Measurements from ENCODE around the gene TMSB10. TPM values are rescaled to one million over a fixed set of nuclear protein-coding genes. Genes with fewer than 3 reads are reported as not detected.

Gene TMSB10
- polyA plus RNA-seq, 1 donor (not counting 4 experiments of a cell fraction or from before 2014, with no cell fraction given), result 3,595 TPM

DNA sequence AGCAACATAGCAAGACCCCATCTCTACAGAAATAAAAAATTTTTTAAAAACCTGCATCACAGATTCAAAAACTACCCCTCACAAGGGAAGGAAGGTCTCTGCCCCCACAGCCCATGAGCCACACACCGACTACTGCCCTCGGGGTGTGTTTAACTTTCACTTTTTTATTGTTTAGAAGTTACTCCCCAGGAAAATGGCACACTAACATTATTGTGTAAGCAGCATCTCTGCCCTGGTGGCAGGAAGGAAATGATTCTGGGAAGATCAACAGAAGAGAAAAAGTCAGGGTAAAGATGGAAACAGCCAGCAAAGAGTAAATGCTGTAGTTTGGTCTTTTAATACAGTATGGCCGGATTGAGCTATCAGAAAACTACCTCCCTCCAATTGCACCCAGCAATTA, 46.5 kb upstream of the TMSB10 start:
- TF ChIP-seq EZH2 (IDR thresholded peaks at IDR 0.05; ENCODE audit: low read length), result no peak
- TF ChIP-seq, protein P1, sequence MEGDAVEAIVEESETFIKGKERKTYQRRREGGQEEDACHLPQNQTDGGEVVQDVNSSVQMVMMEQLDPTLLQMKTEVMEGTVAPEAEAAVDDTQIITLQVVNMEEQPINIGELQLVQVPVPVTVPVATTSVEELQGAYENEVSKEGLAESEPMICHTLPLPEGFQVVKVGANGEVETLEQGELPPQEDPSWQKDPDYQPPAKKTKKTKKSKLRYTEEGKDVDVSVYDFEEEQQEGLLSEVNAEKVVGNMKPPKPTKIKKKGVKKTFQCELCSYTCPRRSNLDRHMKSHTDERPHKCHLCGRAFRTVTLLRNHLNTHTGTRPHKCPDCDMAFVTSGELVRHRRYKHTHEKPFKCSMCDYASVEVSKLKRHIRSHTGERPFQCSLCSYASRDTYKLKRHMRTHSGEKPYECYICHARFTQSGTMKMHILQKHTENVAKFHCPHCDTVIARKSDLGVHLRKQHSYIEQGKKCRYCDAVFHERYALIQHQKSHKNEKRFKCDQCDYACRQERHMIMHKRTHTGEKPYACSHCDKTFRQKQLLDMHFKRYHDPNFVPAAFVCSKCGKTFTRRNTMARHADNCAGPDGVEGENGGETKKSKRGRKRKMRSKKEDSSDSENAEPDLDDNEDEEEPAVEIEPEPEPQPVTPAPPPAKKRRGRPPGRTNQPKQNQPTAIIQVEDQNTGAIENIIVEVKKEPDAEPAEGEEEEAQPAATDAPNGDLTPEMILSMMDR (optimal IDR thresholded peaks at IDR 0.05 in 1 of 3, IDR thresholded peaks at IDR 0.05 in 1 of 3, conservative IDR thresholded peaks at IDR 0.05 in 1 of 3; ENCODE audit: extremely low read depth in 1 of 3, insufficient read depth in 2 of 3, low read length in 3 of 3), result no peak
- H3K27ac ChIP-seq (ENCODE audit: control insufficient read depth, insufficient read depth, low read length), result no peak overlapping the region
- H3K79me2 ChIP-seq (ENCODE audit: control insufficient read depth, insufficient read depth, low read length), result no peaks in the 10 kb centered on the region
- no peak overlapping the region for H3K4me2 ChIP-seq (ENCODE audit: control insufficient read depth, extremely low read depth, insufficient read depth, low read depth, low read length)
- no peaks in the 10 kb centered on the region for H3K9me1 ChIP-seq (ENCODE audit: control insufficient read depth, extremely low read depth, insufficient read depth, low read length)
- dilution Hi-C loops (cut with MboI; ENCODE audit: extremely low pct_ligation_motif_present, low sequenced_read_pairs), result no loop called here
- no peak overlapping the region for H2AFZ ChIP-seq (ENCODE audit: control insufficient read depth, low read length)
- no peak overlapping the region for H3K9ac ChIP-seq (ENCODE audit: control insufficient read depth, extremely low read depth, insufficient read depth, low read length)
- H3K4me1 ChIP-seq (ENCODE audit: control insufficient read depth, extremely low read depth, insufficient read depth, low read length), result no peaks in the 10 kb centered on the region
- no peaks in the 10 kb centered on the region for H4K20me1 ChIP-seq (ENCODE audit: control insufficient read depth, extremely low read depth, insufficient read depth, low read length)
- no peaks in the 10 kb centered on the region for H3K36me3 ChIP-seq (ENCODE audit: control insufficient read depth in 2 of 2, extremely low read depth in 1 of 2, insufficient read depth in 2 of 2, low read length in 2 of 2)
- FAIRE-seq (no peak), DNase-seq (ENCODE audit: low read depth, low spot score) (no peak)
- H3K4me3 ChIP-seq (ENCODE audit: control insufficient read depth in 2 of 3, extremely low read depth in 1 of 3, insufficient read depth in 2 of 3, low read depth in 1 of 3, low read length in 3 of 3), result no peak overlapping the region
- no peaks in the 10 kb centered on the region for H3K9me3 ChIP-seq (ENCODE audit: control insufficient read depth, low read depth, low read length)
- H3K27me3 ChIP-seq (ENCODE audit: control insufficient read depth, extremely low read depth, insufficient read depth, low read length), result peaks cover 8% of the 10 kb centered on the region

DNA sequence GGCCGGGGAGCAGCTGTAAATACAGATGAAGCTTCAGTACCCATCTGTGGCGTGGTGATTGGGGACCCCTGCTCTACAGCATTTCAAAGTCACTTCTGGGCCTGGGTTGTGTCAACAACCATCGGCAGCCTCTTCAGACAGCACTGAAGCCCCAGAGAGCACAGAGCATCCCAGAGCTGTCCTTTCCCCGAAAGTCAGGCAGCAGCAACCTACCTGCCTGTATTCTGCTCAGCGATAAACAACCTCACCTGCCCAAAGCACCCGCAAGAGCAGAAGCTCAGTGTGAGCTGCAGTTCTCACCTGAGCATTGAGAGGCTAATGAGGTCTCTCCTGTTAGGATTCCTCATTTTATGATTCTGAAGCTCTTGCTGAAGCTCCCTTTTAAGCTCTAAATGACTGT, 43.9 kb upstream of the TMSB10 start:
- DNase-seq (ENCODE audit: low read depth, low spot score) (no peak), FAIRE-seq (no peak)
- no peaks in the 10 kb centered on the region for H3K36me3 ChIP-seq (ENCODE audit: control insufficient read depth in 2 of 2, extremely low read depth in 1 of 2, insufficient read depth in 2 of 2, low read length in 2 of 2)
- no peaks in the 10 kb centered on the region for H3K9me1 ChIP-seq (ENCODE audit: control insufficient read depth, extremely low read depth, insufficient read depth, low read length)
- no peaks in the 10 kb centered on the region for H3K79me2 ChIP-seq (ENCODE audit: control insufficient read depth, insufficient read depth, low read length)
- no peak overlapping the region for H3K9ac ChIP-seq (ENCODE audit: control insufficient read depth, extremely low read depth, insufficient read depth, low read length)
- H3K4me1 ChIP-seq (ENCODE audit: control insufficient read depth, extremely low read depth, insufficient read depth, low read length), result no peaks in the 10 kb centered on the region
- H2AFZ ChIP-seq (ENCODE audit: control insufficient read depth, low read length), result no peak overlapping the region
- dilution Hi-C loops (cut with MboI; ENCODE audit: extremely low pct_ligation_motif_present, low sequenced_read_pairs), result no loop called here
- no peaks in the 10 kb centered on the region for H3K9me3 ChIP-seq (ENCODE audit: control insufficient read depth, low read depth, low read length)
- H3K27me3 ChIP-seq (ENCODE audit: control insufficient read depth, extremely low read depth, insufficient read depth, low read length), result peaks cover 3% of the 10 kb centered on the region
- H3K4me3 ChIP-seq (ENCODE audit: control insufficient read depth in 2 of 3, extremely low read depth in 1 of 3, insufficient read depth in 2 of 3, low read depth in 1 of 3, low read length in 3 of 3), result no peak overlapping the region
- H3K27ac ChIP-seq (ENCODE audit: control insufficient read depth, insufficient read depth, low read length), result no peak overlapping the region
- H4K20me1 ChIP-seq (ENCODE audit: control insufficient read depth, extremely low read depth, insufficient read depth, low read length), result no peaks in the 10 kb centered on the region
- TF ChIP-seq EZH2 (IDR thresholded peaks at IDR 0.05; ENCODE audit: low read length), result no peak
- no peak overlapping the region for H3K4me2 ChIP-seq (ENCODE audit: control insufficient read depth, extremely low read depth, insufficient read depth, low read depth, low read length)

GRCh38 chr2:84862006-84862405, 43.5 kb upstream of the TMSB10 start:
- Histone ChIP-seq H3K9ac (ENCODE audit: control insufficient read depth, extremely low read depth, insufficient read depth, low read length) (no peak overlapping the region), H3K9me1 (ENCODE audit: control insufficient read depth, extremely low read depth, insufficient read depth, low read length) (no peaks in the 10 kb centered on the region), H3K4me3 (ENCODE audit: control insufficient read depth in 2 of 3, extremely low read depth in 1 of 3, insufficient read depth in 2 of 3, low read depth in 1 of 3, low read length in 3 of 3) (no peak overlapping the region), H3K27ac (ENCODE audit: control insufficient read depth, insufficient read depth, low read length) (no peak overlapping the region), H3K79me2 (ENCODE audit: control insufficient read depth, insufficient read depth, low read length) (no peaks in the 10 kb centered on the region), H3K27me3 (ENCODE audit: control insufficient read depth, extremely low read depth, insufficient read depth, low read length) (peaks cover 3% of the 10 kb centered on the region), H3K36me3 (ENCODE audit: control insufficient read depth in 2 of 2, extremely low read depth in 1 of 2, insufficient read depth in 2 of 2, low read length in 2 of 2) (no peaks in the 10 kb centered on the region), H4K20me1 (ENCODE audit: control insufficient read depth, extremely low read depth, insufficient read depth, low read length) (no peaks in the 10 kb centered on the region), H2AFZ (ENCODE audit: control insufficient read depth, low read length) (no peak overlapping the region), H3K4me2 (ENCODE audit: control insufficient read depth, extremely low read depth, insufficient read depth, low read depth, low read length) (no peak overlapping the region), H3K4me1 (ENCODE audit: control insufficient read depth, extremely low read depth, insufficient read depth, low read length) (no peaks in the 10 kb centered on the region), H3K9me3 (ENCODE audit: control insufficient read depth, low read depth, low read length) (no peaks in the 10 kb centered on the region)
- no peak for TF ChIP-seq EZH2 (IDR thresholded peaks at IDR 0.05; ENCODE audit: low read length)
- TF ChIP-seq, protein P1 (optimal IDR thresholded peaks at IDR 0.05 in 1 of 3, IDR thresholded peaks at IDR 0.05 in 1 of 3, conservative IDR thresholded peaks at IDR 0.05 in 1 of 3; ENCODE audit: extremely low read depth in 1 of 3, insufficient read depth in 2 of 3, low read length in 3 of 3), result no peak
- FAIRE-seq (no peak), DNase-seq (ENCODE audit: low read depth, low spot score) (no peak)
- dilution Hi-C loops (cut with MboI; ENCODE audit: extremely low pct_ligation_motif_present, low sequenced_read_pairs), result no loop called here

All from keratinocyte (primary cell).